ENCODE measurements around the gene MAN2A2.
"Not testable (repeated sequence)": the region's sequence is repeated elsewhere in the genome, so short reads cannot be mapped to it uniquely, and the experiment has no call there.

The MAN2A2 gene

DNA sequence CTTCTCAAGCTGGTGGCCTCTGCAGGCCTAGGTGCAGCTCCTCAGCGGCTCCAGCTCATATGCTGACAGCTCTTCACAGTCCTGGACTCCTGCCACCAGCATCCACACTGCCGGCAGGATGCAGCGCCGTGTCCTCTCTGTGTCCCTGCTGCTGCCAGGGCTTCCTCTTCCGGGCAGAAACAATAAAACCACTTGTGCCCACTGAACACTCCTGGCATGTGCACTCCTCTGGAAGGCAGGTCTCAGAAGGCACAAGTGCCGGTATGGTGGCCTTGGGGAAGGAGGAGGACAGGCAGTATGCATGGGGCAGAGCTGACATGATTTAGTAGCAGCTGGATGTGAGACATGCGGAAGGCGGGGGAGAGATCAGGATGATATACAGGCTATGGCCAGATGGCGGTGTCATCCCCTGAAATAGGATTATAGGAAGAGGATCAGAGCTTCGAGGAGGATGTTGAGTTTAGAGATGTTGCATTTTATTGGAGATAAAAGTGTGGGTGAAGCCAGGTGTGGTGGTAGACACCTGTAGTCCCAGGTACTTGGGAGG is 7.5 kb upstream of the MAN2A2 start:
- no peak overlapping the region for H3K4me3 ChIP-seq (ENCODE audit: low read depth, low read length)
- TF ChIP-seq, protein P1, sequence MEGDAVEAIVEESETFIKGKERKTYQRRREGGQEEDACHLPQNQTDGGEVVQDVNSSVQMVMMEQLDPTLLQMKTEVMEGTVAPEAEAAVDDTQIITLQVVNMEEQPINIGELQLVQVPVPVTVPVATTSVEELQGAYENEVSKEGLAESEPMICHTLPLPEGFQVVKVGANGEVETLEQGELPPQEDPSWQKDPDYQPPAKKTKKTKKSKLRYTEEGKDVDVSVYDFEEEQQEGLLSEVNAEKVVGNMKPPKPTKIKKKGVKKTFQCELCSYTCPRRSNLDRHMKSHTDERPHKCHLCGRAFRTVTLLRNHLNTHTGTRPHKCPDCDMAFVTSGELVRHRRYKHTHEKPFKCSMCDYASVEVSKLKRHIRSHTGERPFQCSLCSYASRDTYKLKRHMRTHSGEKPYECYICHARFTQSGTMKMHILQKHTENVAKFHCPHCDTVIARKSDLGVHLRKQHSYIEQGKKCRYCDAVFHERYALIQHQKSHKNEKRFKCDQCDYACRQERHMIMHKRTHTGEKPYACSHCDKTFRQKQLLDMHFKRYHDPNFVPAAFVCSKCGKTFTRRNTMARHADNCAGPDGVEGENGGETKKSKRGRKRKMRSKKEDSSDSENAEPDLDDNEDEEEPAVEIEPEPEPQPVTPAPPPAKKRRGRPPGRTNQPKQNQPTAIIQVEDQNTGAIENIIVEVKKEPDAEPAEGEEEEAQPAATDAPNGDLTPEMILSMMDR (IDR thresholded peaks at IDR 0.05; ENCODE audit: control insufficient read depth, extremely low read depth, insufficient read depth) = no peak
- DNase-seq (ENCODE audit: low read depth) = no peak

DNA sequence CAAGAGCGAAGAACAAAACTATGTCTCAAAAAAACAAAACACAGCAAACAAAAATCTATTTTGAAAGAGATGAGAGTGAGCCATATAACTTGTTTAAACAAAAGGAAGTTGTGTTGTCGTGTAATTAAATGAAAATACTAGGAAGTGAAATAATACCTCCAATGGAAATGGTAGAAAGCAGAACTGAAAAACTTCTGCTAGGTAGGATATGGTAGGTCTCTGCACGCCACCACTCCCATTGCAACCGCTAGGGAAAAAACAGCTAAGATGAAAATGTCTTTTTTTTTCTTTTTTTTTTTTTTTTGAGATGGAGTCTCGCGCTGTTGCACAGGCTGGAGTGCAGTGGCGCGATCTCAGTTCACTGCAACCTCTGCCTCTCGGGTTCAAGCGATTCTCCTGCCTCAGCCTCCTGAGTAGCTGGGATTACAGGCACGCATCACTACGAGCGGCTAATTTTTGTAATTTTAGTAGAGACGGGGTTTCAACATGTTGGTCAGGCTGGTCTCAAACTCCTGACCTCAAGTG is 5.9 kb upstream of the MAN2A2 start:
- not testable (repeated sequence) for H3K4me3 ChIP-seq (ENCODE audit: low read depth, low read length)

GRCh38 chr15:90901175-90902039 is 1.7 kb upstream of the MAN2A2 start:
- H3K4me3 ChIP-seq (ENCODE audit: low read depth, low read length) = peak overlapping the region; percentile 72
- TF ChIP-seq, protein P1 (IDR thresholded peaks at IDR 0.05; ENCODE audit: control insufficient read depth, extremely low read depth, insufficient read depth) = no peak
- DNase-seq (ENCODE audit: low read depth) = no peak

More for the DNA sequence above, 5.9 kb upstream of the MAN2A2 start:
- not testable (repeated sequence) for DNase-seq (ENCODE audit: low read depth)

DNA sequence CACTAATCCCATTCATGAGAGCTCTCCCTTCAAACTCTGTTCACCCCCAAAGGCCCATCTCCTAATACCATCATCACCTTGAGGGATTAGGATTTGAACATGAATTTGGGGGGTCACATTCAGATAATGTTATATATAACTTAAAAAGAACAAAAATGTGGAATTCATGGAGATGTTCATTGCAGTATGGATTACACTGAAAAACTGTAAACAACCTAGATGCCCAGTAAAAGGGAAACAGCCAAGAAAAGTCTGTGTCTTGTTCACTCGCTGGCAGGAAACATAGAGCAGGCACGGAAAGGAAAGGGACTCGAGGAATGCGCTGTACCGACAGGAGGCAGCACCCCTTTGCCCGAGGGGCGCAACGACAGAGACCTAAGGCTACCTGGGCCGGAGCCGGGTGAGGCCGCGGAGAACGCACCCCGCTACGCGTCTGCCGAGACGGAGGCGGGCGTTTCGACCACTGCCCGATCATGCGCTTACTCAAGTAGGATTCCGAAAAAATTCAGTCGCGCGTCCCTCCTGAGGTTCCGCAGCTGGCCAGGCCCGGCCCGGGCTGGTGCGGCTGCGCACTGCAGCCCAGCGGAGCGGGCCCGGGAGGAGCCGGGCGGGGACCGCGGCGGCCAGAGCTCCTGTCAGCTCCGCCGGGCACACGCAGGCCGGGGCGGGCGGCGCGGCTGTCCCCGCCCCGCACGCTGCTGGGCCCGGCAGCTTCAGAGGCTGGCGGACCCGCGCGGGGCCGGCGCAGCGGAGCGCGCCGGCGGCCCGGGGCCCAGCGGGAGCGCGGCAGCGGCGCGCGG is 862 bp upstream of the MAN2A2 start:
- TF ChIP-seq, protein P1 (IDR thresholded peaks at IDR 0.05; ENCODE audit: control insufficient read depth, extremely low read depth, insufficient read depth) = peak; percentile 74
- H3K4me3 ChIP-seq (ENCODE audit: low read depth, low read length) = peak overlapping the region; percentile 72
- peak; percentile 46 for DNase-seq (ENCODE audit: low read depth)

DNA sequence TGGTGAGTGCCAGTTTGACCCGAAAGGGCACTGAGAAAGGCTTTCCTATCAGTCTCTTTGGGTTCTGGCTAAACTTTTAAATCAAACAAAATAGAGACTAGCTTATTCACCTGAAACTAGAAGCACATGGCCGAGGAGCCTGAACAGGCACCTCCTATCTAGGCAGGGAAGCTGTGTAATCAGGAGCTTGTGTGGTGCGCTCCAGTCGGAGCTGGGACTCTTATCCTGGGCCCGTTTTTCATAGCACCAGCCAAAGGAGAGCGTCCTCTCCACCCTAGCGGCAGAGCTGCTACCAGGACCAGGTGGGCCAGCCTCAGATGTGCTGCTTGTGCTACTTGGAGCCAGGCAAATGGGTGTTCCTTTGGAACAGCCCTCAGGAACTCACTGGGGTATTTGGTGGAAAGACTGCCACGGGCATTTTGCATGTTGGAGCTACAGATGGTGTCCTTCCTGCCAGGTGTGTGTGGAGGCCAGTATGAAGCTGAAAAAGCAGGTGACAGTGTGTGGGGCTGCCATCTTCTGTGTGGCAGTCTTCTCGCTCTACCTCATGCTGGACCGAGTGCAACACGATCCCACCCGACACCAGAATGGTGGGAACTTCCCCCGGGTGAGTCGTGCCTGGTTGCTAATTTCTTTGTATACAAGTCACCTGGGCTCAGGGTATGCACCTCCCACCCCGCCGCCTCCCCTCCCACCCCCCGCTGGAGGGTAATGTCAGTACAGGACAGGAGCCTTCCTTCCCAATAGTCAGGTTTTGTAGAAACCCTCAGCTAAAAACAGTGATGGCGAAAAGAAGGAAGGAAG is 833 bp downstream of the MAN2A2 start:
- TF ChIP-seq, protein P1 (IDR thresholded peaks at IDR 0.05; ENCODE audit: control insufficient read depth, extremely low read depth, insufficient read depth) = 0 out of 2 replicates have a peak, but pooled peaks have one; percentile 30
- H3K4me3 ChIP-seq (ENCODE audit: low read depth, low read length) = peak overlapping the region; percentile 69
- DNase-seq (ENCODE audit: low read depth) = peak; percentile 33

- TF ChIP-seq, protein P1 (IDR thresholded peaks at IDR 0.05; ENCODE audit: control insufficient read depth, extremely low read depth, insufficient read depth) = no peak
- no peak for DNase-seq (ENCODE audit: low read depth)
- H3K4me3 ChIP-seq (ENCODE audit: low read depth, low read length) = no peak overlapping the region
Measured at GRCh38 chr15:90904746-90905145, 1.6 kb downstream of the MAN2A2 start.

Measured in LNCaP clone FGC (cell line).